Liver (tissue), 9 donors: ENCODE data around the gene RGS17. TPM values are rescaled to one million over a fixed set of nuclear protein-coding genes. Genes with fewer than 3 reads are reported as not detected.
A peak's percentile ranks its signal among the peaks of the same experiment; 100 is the strongest.

Experiments
- DNase-seq: peaks from one replicate; pipeline ENCODE4 v3.0.0-alpha.2; 2017; ENCODE audit warnings: low spot score
- H3K27ac ChIP-seq, 2 donors: one replicate each; pipeline ENCODE4 v1.7.0; 2013; ENCODE audit warnings: inconsistent platforms in 2 of 2, low read length in 2 of 2, control low read depth in 1 of 2, low read depth in 1 of 2, mild to moderate bottlenecking in 1 of 2
- H3K27me3 ChIP-seq, 4 donors: one replicate each; pipeline versions ENCODE4 v1.6.1 to v1.7.0; 2013; ENCODE audit warnings: low read length in 3 of 4, inconsistent platforms in 1 of 4, mild to moderate bottlenecking in 1 of 4, moderate library complexity in 1 of 4; ENCODE audit not compliant: control insufficient read depth in 4 of 4, insufficient read depth in 4 of 4
- H3K36me3 ChIP-seq, 4 donors: one replicate each; pipeline versions ENCODE4 v1.6.1 to v1.7.0; 2013; ENCODE audit warnings: low read length in 3 of 4, mild to moderate bottlenecking in 3 of 4, low read depth in 1 of 4, moderate library complexity in 1 of 4; ENCODE audit not compliant: control insufficient read depth in 4 of 4, insufficient read depth in 3 of 4
- H3K4me1 ChIP-seq, 4 donors: one replicate each; pipeline versions ENCODE4 v1.6.1 to v1.7.0; 2013; ENCODE audit warnings: low read length in 3 of 4, mild to moderate bottlenecking in 3 of 4, moderate library complexity in 1 of 4; ENCODE audit not compliant: control insufficient read depth in 4 of 4, insufficient read depth in 4 of 4
- H3K4me3 ChIP-seq, 3 donors: one replicate each; pipeline versions ENCODE4 v1.6.1 to v1.7.0; 2013; ENCODE audit warnings: low read length in 3 of 3, control low read depth in 1 of 3, low read depth in 1 of 3, mild to moderate bottlenecking in 1 of 3
- H3K9ac ChIP-seq, 2 donors: one replicate each; pipeline ENCODE4 v1.7.0; 2013; ENCODE audit warnings: low read length in 2 of 2, mild to moderate bottlenecking in 2 of 2, moderate library complexity in 2 of 2, control low read depth in 1 of 2, low read depth in 1 of 2
- H3K9me3 ChIP-seq, 4 donors: one replicate each; pipeline versions ENCODE4 v1.6.1 to v1.7.0; 2013; ENCODE audit warnings: low read length in 3 of 4; ENCODE audit not compliant: control insufficient read depth in 4 of 4
- EGR1 ChIP-seq, 2 donors: IDR thresholded peaks; 2 replicates each; pipeline ENCODE4 v1.6.1; 2016 to 2018; ENCODE audit warnings: antibody characterized with exemption in 2 of 2, low read depth in 2 of 2
- FOXA1 ChIP-seq: IDR thresholded peaks from 2 replicates; pipeline ENCODE4 v1.6.1; 2016; ENCODE audit warnings: antibody characterized with exemption
- HNF4A ChIP-seq, 2 donors: conservative IDR thresholded peaks; 2 replicates each; pipeline ENCODE4 v1.6.1; 2016; ENCODE audit warnings: antibody characterized with exemption in 2 of 2, mild to moderate bottlenecking in 2 of 2
- HNF4G ChIP-seq: IDR thresholded peaks from 2 replicates; pipeline ENCODE4 v1.6.1; 2016; ENCODE audit warnings: antibody characterized with exemption
- JUND ChIP-seq, 2 donors: IDR thresholded peaks; 2 replicates each; pipeline ENCODE4 v1.6.1; 2016; ENCODE audit warnings: antibody characterized with exemption in 2 of 2
- NR2F2 ChIP-seq: IDR thresholded peaks from 2 replicates; pipeline ENCODE4 v1.6.1; 2016; ENCODE audit warnings: antibody characterized with exemption
- RAD21 ChIP-seq, 2 donors: IDR thresholded peaks; 2 replicates each; pipeline ENCODE4 v1.6.1; 2016; ENCODE audit warnings: antibody characterized with exemption in 2 of 2, mild to moderate bottlenecking in 2 of 2
- RXRA ChIP-seq, 2 donors: IDR thresholded peaks; 2 replicates each; pipeline ENCODE4 v1.6.1; 2017 to 2018; ENCODE audit warnings: antibody characterized with exemption in 2 of 2, mild to moderate bottlenecking in 1 of 2
- SP1 ChIP-seq: IDR thresholded peaks from 2 replicates; pipeline ENCODE4 v1.6.1; 2018; ENCODE audit warnings: antibody characterized with exemption, mild to moderate bottlenecking
- TAF1 ChIP-seq: conservative IDR thresholded peaks from 2 replicates; pipeline ENCODE4 v1.6.1; 2016; ENCODE audit warnings: antibody characterized with exemption, mild to moderate bottlenecking
- WGBS: extraction: QIAGEN DNeasy Blood & Tissue Kit; methylation state at CpG from one replicate; pipeline ENCODE4 v1.1.7; 2013; 5-methylcytosine and 5-hydroxymethylcytosine counted together
- polyA plus RNA-seq, 2 donors: library from polyadenylated mRNA; stranded (reverse) in 1 of 2; unstranded in 1 of 2; fragments of 200-250 nt in 1 of 2; fragments of >200 nt in 1 of 2; fragmentation: Nextera tagmentation in 1 of 2; extraction: Ambion mirVana in 1 of 2; gene quantifications; one replicate each; pipeline versions ENCODE4 v1.2.1 to v1.2.3, GENCODE V29; 2013 to 2015
- total RNA-seq, 2 donors: library from RNA; depleted of rRNA; stranded (reverse); fragments of >200 nt; gene quantifications; one replicate each; pipeline ENCODE4 v1.2.3, GENCODE V29; 2014
- TF ChIP-seq, protein P1 (sequence below): fragments of 150-350 bp; IDR thresholded peaks from 2 replicates; pipeline ENCODE4 v1.5.1; 2017; ENCODE audit warnings: improper control_type of control experiment, low read depth, low read length; ENCODE audit not compliant: missing input control
- TF ChIP-seq, protein P2 (sequence below): IDR thresholded peaks from 2 replicates; pipeline ENCODE4 v1.6.1; 2016; ENCODE audit warnings: antibody characterized with exemption
- TF ChIP-seq, protein P3 (sequence below): IDR thresholded peaks from 2 replicates; pipeline ENCODE4 v1.6.1; 2016; ENCODE audit warnings: antibody characterized with exemption
- TF ChIP-seq, protein P4 (sequence below): IDR thresholded peaks from 2 replicates; pipeline ENCODE4 v1.6.1; 2016; ENCODE audit warnings: antibody characterized with exemption
- donor health status: healthy.
- donor health status: healthy.
- donor health status: healthy.
- donor health status: healthy.
- donor health status: healthy.

RGS17 gene
- total and polyA plus RNA-seq, 4 donors = under 0.01 to 0.09 (median 0.03) TPM

DNA sequence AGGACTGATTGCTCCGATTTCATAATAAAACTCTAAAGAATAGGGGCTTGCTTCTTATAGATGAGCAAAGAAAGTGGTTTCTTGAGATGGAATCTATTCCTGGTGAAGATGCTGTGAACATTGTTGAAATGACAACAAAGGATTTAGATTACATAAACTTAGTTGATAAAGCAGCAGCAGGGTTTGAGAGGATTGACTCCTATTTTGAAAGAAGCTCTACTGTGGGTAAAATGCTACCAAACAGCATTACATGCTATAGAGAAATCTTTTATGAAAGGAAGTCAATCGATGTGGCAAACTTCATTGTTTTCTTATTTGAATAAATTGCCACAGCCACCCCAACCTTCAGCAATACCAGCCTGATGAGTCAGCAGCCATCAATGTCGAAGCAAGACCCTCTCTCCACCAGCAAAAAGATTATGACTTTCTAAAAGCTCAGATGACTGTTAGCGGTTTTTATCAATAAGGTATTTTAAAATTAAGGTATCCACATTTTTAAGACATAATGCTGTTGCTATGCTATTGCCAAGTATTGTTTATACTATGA, 115.9 kb downstream of the RGS17 start:
- TF ChIP-seq RXRA (IDR thresholded peaks at IDR 0.05) (no peak), EGR1 (IDR thresholded peaks at IDR 0.05; ENCODE audit: low read depth in 2 of 2) (no peak), RAD21 (IDR thresholded peaks at IDR 0.05) (no peak)
- TF ChIP-seq, protein P1, sequence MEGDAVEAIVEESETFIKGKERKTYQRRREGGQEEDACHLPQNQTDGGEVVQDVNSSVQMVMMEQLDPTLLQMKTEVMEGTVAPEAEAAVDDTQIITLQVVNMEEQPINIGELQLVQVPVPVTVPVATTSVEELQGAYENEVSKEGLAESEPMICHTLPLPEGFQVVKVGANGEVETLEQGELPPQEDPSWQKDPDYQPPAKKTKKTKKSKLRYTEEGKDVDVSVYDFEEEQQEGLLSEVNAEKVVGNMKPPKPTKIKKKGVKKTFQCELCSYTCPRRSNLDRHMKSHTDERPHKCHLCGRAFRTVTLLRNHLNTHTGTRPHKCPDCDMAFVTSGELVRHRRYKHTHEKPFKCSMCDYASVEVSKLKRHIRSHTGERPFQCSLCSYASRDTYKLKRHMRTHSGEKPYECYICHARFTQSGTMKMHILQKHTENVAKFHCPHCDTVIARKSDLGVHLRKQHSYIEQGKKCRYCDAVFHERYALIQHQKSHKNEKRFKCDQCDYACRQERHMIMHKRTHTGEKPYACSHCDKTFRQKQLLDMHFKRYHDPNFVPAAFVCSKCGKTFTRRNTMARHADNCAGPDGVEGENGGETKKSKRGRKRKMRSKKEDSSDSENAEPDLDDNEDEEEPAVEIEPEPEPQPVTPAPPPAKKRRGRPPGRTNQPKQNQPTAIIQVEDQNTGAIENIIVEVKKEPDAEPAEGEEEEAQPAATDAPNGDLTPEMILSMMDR = no peak
- DNase-seq = no peak
- WGBS = 88% methylated on average over 4 of the region's 4 CpGs
- H3K9me3 ChIP-seq = no peaks in the 10 kb centered on the region
- no peaks in the 10 kb centered on the region for H3K36me3 ChIP-seq
- no peak overlapping the region for H3K4me3 ChIP-seq
- peaks cover 0 to 3% (median 0%) of the 10 kb centered on the region in 4 donors for H3K27me3 ChIP-seq
- no peak overlapping the region for H3K27ac ChIP-seq
- H3K4me1 ChIP-seq = no peaks in the 10 kb centered on the region
- H3K9ac ChIP-seq = no peak overlapping the region

DNA sequence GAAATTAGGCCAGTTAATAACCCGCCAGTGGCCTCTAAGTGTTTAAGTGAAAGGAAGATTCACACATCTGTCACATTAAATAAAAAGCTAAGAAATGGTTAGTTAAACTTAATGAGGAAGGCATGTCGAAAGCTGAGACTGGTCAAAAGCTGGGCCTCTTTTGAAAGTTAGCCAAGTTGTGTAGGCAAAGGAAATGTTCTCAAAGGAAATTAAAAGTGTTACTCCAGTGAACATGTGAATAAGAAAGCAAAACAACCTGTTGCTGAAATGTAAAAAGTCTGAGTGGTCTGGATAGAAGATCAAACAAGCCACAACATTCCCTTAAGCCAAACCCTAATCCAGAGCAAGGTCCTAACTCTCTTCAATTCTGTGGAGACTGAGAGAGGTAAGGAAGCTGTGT, 117.6 kb downstream of the RGS17 start:
- Histone ChIP-seq H3K4me1 (no peaks in the 10 kb centered on the region), H3K27me3 (peaks cover 0 to 3% (median 0%) of the 10 kb centered on the region in 4 donors), H3K9me3 (no peaks in the 10 kb centered on the region), H3K27ac (no peak overlapping the region), H3K9ac (no peak overlapping the region), H3K36me3 (no peaks in the 10 kb centered on the region), H3K4me3 (no peak overlapping the region)
- TF ChIP-seq, protein P2, sequence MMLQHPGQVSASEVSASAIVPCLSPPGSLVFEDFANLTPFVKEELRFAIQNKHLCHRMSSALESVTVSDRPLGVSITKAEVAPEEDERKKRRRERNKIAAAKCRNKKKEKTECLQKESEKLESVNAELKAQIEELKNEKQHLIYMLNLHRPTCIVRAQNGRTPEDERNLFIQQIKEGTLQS = no peak
- TF ChIP-seq NR2F2 (no peak), RAD21 (IDR thresholded peaks at IDR 0.05) (no peak)
- TF ChIP-seq, protein P3, sequence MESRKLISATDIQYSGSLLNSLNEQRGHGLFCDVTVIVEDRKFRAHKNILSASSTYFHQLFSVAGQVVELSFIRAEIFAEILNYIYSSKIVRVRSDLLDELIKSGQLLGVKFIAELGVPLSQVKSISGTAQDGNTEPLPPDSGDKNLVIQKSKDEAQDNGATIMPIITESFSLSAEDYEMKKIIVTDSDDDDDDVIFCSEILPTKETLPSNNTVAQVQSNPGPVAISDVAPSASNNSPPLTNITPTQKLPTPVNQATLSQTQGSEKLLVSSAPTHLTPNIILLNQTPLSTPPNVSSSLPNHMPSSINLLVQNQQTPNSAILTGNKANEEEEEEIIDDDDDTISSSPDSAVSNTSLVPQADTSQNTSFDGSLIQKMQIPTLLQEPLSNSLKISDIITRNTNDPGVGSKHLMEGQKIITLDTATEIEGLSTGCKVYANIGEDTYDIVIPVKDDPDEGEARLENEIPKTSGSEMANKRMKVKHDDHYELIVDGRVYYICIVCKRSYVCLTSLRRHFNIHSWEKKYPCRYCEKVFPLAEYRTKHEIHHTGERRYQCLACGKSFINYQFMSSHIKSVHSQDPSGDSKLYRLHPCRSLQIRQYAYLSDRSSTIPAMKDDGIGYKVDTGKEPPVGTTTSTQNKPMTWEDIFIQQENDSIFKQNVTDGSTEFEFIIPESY = no peak
- 84% methylated on average over 2 of the region's 2 CpGs for WGBS
- DNase-seq = no peak

DNA sequence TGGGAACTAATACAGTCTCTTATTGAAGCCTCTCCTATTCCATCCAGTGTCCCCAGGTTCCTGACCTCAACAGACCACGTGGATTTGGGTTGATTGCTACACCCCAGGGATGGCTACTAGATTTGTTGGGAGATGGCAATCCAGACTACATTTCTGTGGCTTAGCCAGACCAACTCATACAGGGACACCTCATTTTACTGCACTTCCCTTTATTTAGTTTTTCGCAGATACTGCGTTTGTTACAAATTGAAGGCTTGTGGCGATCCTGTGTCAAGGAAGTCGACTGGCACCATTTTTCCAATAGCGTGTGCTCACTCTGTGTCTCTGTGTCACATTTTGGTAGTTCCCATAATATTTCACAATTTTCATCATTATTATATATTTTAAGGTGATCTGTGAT, 118.2 kb downstream of the RGS17 start:
- Histone ChIP-seq H3K27ac (no peak overlapping the region), H3K9me3 (no peaks in the 10 kb centered on the region), H3K36me3 (no peaks in the 10 kb centered on the region), H3K4me3 (no peak overlapping the region), H3K9ac (no peak overlapping the region), H3K27me3 (peaks cover 0 to 3% (median 0%) of the 10 kb centered on the region in 4 donors), H3K4me1 (no peaks in the 10 kb centered on the region)
- 91% methylated on average over 6 of the region's 6 CpGs for WGBS
- DNase-seq = no peak
- no peak for TF ChIP-seq HNF4G

DNA sequence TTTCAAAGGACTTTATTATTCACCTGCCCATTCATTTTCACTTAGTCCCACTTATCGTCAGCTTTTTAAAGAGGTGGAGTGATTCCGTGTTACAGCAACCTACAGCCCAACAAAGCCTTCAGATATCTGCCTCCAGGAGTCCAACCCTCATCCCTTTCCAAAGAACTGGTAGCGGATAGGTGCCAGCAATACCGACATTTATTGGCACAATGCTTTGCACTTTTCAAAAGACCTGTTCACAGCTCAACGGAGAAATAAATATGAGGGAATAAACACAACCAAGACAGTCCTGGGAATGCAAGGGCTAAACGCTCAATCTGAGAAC, 127.8 kb downstream of the RGS17 start:
- WGBS = 2% methylated on average over 6 of the region's 6 CpGs
- Histone ChIP-seq H3K27me3 (no peaks in the 10 kb centered on the region), H3K9ac (peak overlapping the region; percentile 70 to 87), H3K9me3 (no peaks in the 10 kb centered on the region), H3K36me3 (no peaks in the 10 kb centered on the region), H3K27ac (peak overlapping the region; percentile 86 to 91), H3K4me1 (peaks cover 5 to 29% (median 13%) of the 10 kb centered on the region in 4 donors), H3K4me3 (peak overlapping the region; percentile 94 to 100 (median 99))
- DNase-seq = no peak
- TF ChIP-seq, protein P3 = no peak
- TF ChIP-seq, protein P1 = no peak
- TF ChIP-seq TAF1 = no peak
- no peak for TF ChIP-seq JUND (IDR thresholded peaks at IDR 0.05)
- no peak for TF ChIP-seq FOXA1
- no peak for TF ChIP-seq HNF4G
- no peak for TF ChIP-seq EGR1 (IDR thresholded peaks at IDR 0.05; ENCODE audit: low read depth in 2 of 2)
- no peak for TF ChIP-seq RAD21 (IDR thresholded peaks at IDR 0.05)
- TF ChIP-seq, protein P4, sequence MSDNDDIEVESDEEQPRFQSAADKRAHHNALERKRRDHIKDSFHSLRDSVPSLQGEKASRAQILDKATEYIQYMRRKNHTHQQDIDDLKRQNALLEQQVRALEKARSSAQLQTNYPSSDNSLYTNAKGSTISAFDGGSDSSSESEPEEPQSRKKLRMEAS = no peak
- TF ChIP-seq HNF4A (conservative IDR thresholded peaks at IDR 0.05) = no peak
- TF ChIP-seq NR2F2 = no peak
- TF ChIP-seq SP1 = no peak
